ENCODE results near the gene UVRAG. TPM values are rescaled to one million over a fixed set of nuclear protein-coding genes. Genes with fewer than 3 reads are reported as not detected.

Gene UVRAG
- total and polyA plus RNA-seq, 2 of the 13 experiments (the other 11 are each of a cell fraction or from before 2014, with no cell fraction given): 9.7 to 17.3 TPM

GRCh38 chr11:75795276-75796090, 19.5 kb upstream of the UVRAG start (continued):
- TF ChIP-seq ZNF674 (CRISPR knock-in tag; IDR thresholded peaks at IDR 0.05; ENCODE audit: low read depth) (no peak), HMG20A (CRISPR knock-in tag; IDR thresholded peaks at IDR 0.05; ENCODE audit: borderline replicate concordance) (peak; percentile 29; the same call in 1 of the 2 replicates), HOXA5 (CRISPR knock-in tag; IDR thresholded peaks at IDR 0.05) (no peak), ZNF570 (CRISPR knock-in tag; IDR thresholded peaks at IDR 0.05; ENCODE audit: borderline replicate concordance) (no peak), HDAC2 (CRISPR knock-in tag; IDR thresholded peaks at IDR 0.05) (0 out of 2 replicates have a peak, but pooled peaks have one; percentile 34), STAT6 (CRISPR knock-in tag; IDR thresholded peaks at IDR 0.05; ENCODE audit: borderline replicate concordance) (no peak), ZSCAN12 (CRISPR knock-in tag; IDR thresholded peaks at IDR 0.05) (no peak), ZNF180 (CRISPR knock-in tag; IDR thresholded peaks at IDR 0.05; ENCODE audit: borderline replicate concordance, low read depth) (no peak), ZNF644 (CRISPR knock-in tag; IDR thresholded peaks at IDR 0.05; ENCODE audit: low read depth) (0 out of 2 replicates have a peak, but pooled peaks have one; percentile 47), ISL2 (CRISPR knock-in tag; IDR thresholded peaks at IDR 0.05) (0 out of 2 replicates have a peak, but pooled peaks have one; percentile 48), ZNF446 (CRISPR knock-in tag; IDR thresholded peaks at IDR 0.05) (no peak), ZSCAN22 (CRISPR knock-in tag; IDR thresholded peaks at IDR 0.05) (no peak), MAFG (CRISPR knock-in tag; IDR thresholded peaks at IDR 0.05) (no peak), NFE2 (CRISPR knock-in tag; IDR thresholded peaks at IDR 0.05) (no peak), NCOR1 (IDR thresholded peaks at IDR 0.05; ENCODE audit: borderline replicate concordance, low read length) (0 out of 2 replicates have a peak, but pooled peaks have one; percentile 62), ZNF703 (CRISPR knock-in tag; IDR thresholded peaks at IDR 0.05; ENCODE audit: borderline replicate concordance) (no peak), ZNF484 (CRISPR knock-in tag; IDR thresholded peaks at IDR 0.05; ENCODE audit: borderline replicate concordance, low read depth) (no peak), JARID2 (CRISPR knock-in tag; IDR thresholded peaks at IDR 0.05; ENCODE audit: insufficient replicate concordance) (no peak), REPIN1 (CRISPR knock-in tag; IDR thresholded peaks at IDR 0.05; ENCODE audit: borderline replicate concordance, low read depth) (peak; percentile 55; the same call in 1 of the 2 replicates), ZNF792 (CRISPR knock-in tag; IDR thresholded peaks at IDR 0.05) (no peak), NKX3-1 (CRISPR knock-in tag; IDR thresholded peaks at IDR 0.05) (no peak), RBM39 (IDR thresholded peaks at IDR 0.05; ENCODE audit: low read depth, low read length, poor library complexity, severe bottlenecking) (no peak), ZNF432 (CRISPR knock-in tag; IDR thresholded peaks at IDR 0.05; ENCODE audit: borderline replicate concordance) (no peak), ZBTB20 (CRISPR knock-in tag; IDR thresholded peaks at IDR 0.05; ENCODE audit: borderline replicate concordance, low read depth) (no peak)
- TF ChIP-seq, protein P1, sequence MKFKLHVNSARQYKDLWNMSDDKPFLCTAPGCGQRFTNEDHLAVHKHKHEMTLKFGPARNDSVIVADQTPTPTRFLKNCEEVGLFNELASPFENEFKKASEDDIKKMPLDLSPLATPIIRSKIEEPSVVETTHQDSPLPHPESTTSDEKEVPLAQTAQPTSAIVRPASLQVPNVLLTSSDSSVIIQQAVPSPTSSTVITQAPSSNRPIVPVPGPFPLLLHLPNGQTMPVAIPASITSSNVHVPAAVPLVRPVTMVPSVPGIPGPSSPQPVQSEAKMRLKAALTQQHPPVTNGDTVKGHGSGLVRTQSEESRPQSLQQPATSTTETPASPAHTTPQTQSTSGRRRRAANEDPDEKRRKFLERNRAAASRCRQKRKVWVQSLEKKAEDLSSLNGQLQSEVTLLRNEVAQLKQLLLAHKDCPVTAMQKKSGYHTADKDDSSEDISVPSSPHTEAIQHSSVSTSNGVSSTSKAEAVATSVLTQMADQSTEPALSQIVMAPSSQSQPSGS (CRISPR knock-in tag; IDR thresholded peaks at IDR 0.05): no peak
- TF ChIP-seq, protein P2, sequence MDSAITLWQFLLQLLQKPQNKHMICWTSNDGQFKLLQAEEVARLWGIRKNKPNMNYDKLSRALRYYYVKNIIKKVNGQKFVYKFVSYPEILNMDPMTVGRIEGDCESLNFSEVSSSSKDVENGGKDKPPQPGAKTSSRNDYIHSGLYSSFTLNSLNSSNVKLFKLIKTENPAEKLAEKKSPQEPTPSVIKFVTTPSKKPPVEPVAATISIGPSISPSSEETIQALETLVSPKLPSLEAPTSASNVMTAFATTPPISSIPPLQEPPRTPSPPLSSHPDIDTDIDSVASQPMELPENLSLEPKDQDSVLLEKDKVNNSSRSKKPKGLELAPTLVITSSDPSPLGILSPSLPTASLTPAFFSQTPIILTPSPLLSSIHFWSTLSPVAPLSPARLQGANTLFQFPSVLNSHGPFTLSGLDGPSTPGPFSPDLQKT (CRISPR knock-in tag; IDR thresholded peaks at IDR 0.05; ENCODE audit: borderline replicate concordance): no peak

Measured in HepG2 (cell line).